OCI-LY1 (cell line): Measurements from ENCODE around the gene TMTC3.

ENCODE experiments used
- EZH2 ChIP-seq: fragments of 200-600 bp; sonication (generic), shearing (Covaris generic); IDR thresholded peaks from 2 replicates; pipeline ENCODE4 v1.8.0; 2017; ENCODE audit warnings: borderline replicate concordance, mixed run types, mild to moderate bottlenecking, antibody characterized with exemption, low read length, moderate library complexity, mixed read lengths
- TF ChIP-seq, protein P1 (sequence below): fragments of 200-600 bp; sonication (generic), shearing (Covaris generic); IDR thresholded peaks from 2 replicates; pipeline ENCODE4 v1.5.1; 2017; ENCODE audit warnings: mild to moderate bottlenecking, antibody characterized with exemption, low read length, moderate library complexity, mixed read lengths

- TF ChIP-seq, protein P1, sequence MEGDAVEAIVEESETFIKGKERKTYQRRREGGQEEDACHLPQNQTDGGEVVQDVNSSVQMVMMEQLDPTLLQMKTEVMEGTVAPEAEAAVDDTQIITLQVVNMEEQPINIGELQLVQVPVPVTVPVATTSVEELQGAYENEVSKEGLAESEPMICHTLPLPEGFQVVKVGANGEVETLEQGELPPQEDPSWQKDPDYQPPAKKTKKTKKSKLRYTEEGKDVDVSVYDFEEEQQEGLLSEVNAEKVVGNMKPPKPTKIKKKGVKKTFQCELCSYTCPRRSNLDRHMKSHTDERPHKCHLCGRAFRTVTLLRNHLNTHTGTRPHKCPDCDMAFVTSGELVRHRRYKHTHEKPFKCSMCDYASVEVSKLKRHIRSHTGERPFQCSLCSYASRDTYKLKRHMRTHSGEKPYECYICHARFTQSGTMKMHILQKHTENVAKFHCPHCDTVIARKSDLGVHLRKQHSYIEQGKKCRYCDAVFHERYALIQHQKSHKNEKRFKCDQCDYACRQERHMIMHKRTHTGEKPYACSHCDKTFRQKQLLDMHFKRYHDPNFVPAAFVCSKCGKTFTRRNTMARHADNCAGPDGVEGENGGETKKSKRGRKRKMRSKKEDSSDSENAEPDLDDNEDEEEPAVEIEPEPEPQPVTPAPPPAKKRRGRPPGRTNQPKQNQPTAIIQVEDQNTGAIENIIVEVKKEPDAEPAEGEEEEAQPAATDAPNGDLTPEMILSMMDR = no peak
- TF ChIP-seq EZH2 = no peak
Measured at GRCh38 chr12:88144546-88145468, 2.7 kb downstream of the TMTC3 start.
